Measurements from ENCODE around the gene SYT9. TPM values are rescaled to one million over a fixed set of nuclear protein-coding genes. Genes with fewer than 3 reads are reported as not detected.

SYT9 gene
- total and polyA plus RNA-seq, 2 of the 8 experiments (the other 6 are each of a cell fraction or from before 2014, with no cell fraction given), result 1.5 to 2.9 TPM

DNA sequence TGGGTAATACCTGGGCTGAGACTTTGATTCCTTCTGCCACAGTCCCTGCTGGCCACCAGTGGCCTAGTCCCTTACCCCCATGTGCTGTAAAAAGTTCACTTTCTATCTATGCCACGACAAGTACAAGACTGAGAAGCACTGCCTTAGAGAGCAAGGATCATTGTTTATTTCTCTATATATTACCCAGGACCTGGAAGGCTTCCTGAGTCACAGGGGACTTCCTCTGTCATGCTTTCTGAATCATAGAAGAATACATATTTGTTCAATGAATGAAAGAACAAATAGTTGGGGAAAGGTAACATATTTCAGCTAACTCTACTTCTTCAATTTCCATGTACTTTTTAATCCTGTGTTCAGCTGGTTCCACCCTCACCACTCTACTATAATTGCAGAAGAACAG is 5.5 kb upstream of the SYT9 start:
- no peak for FAIRE-seq
- ChIA-PET POLR2A (ENCODE audit: partially characterized antibody) (no interaction called here), CTCF (ENCODE audit: partially characterized antibody) (no interaction called here)
- TF ChIP-seq SAP30 (IDR thresholded peaks at IDR 0.05; ENCODE audit: insufficient read depth, insufficient replicate concordance, low read length) (no peak), NRF1 (IDR thresholded peaks at IDR 0.05; ENCODE audit: low read depth, low read length) (no peak), PHF8 (conservative IDR thresholded peaks at IDR 0.05; ENCODE audit: low read depth, low read length) (no peak), SP4 (IDR thresholded peaks at IDR 0.05; ENCODE audit: low read length) (no peak), GTF2F1 (IDR thresholded peaks at IDR 0.05; ENCODE audit: borderline replicate concordance, low read depth, low read length) (no peak), BACH1 (IDR thresholded peaks at IDR 0.05; ENCODE audit: low read length) (no peak), GABPA (IDR thresholded peaks at IDR 0.05; ENCODE audit: borderline replicate concordance, insufficient read depth, low read length) (no peak), MAFK (IDR thresholded peaks at IDR 0.05; ENCODE audit: low read depth, low read length) (no peak), EGR1 (IDR thresholded peaks at IDR 0.05; ENCODE audit: borderline replicate concordance, low read depth, low read length) (no peak), CBX5 (IDR thresholded peaks at IDR 0.05; ENCODE audit: low read depth, low read length) (no peak), CEBPB (IDR thresholded peaks at IDR 0.05; ENCODE audit: low read depth, low read length) (no peak), TBP (IDR thresholded peaks at IDR 0.05; ENCODE audit: low read depth, low read length) (no peak), KDM4A (IDR thresholded peaks at IDR 0.05; ENCODE audit: low read depth, low read length, severe bottlenecking) (no peak), YY1 (IDR thresholded peaks at IDR 0.05; ENCODE audit: low read depth, low read length) (no peak), BRCA1 (IDR thresholded peaks at IDR 0.05; ENCODE audit: low read depth, low read length) (no peak), ZNF274 (IDR thresholded peaks at IDR 0.05; ENCODE audit: borderline replicate concordance, extremely low read depth, low read length) (no peak)

More for the DNA sequence above, 5.5 kb upstream of the SYT9 start:
- H3K4me2 ChIP-seq (ENCODE audit: insufficient read depth in 1 of 2, low read depth in 2 of 2, low read length in 2 of 2), result no peak overlapping the region
- no peak overlapping the region for H4K8ac ChIP-seq (ENCODE audit: extremely low read depth, insufficient read depth, low read length)
- no peak overlapping the region for H3K56ac ChIP-seq (replicated peaks; ENCODE audit: insufficient read length, low read depth, low read length)
- 69% methylated on average over 1 of the region's 1 CpG; no CpG with 5 or more reads in 1 of the 2 experiments for WGBS, 2 experiments (ENCODE audit: extremely low coverage in 1 of 2, insufficient coverage in 1 of 2, insufficient read length in 1 of 2, insufficient replicate concordance in 2 of 2, low coverage in 1 of 2, low lambda C conversion rate in 2 of 2, missing lambda C conversion rate in 1 of 2)
- H2AFZ ChIP-seq (ENCODE audit: low read length), result no peak overlapping the region
- no peak overlapping the region for H2BK15ac ChIP-seq (ENCODE audit: low read length)
- H2AK5ac ChIP-seq (ENCODE audit: low read depth, low read length), result no peak overlapping the region
- DNase-seq (ENCODE audit: low read depth in 1 of 2, low spot score in 2 of 2), result no peak
- H3K18ac ChIP-seq (ENCODE audit: extremely low read depth, low read length), result no peak overlapping the region
- H3K4ac ChIP-seq (replicated peaks; ENCODE audit: insufficient read length, low read depth, low read length), result no peak overlapping the region
- H3K23me2 ChIP-seq (ENCODE audit: low read depth, low read length), result peaks cover under 1% of the 10 kb centered on the region; the same call in 1 of the 2 replicates
- H3K27ac ChIP-seq (ENCODE audit: low read depth, low read length), result no peak overlapping the region
- no peaks in the 10 kb centered on the region for H3K79me2 ChIP-seq (ENCODE audit: control insufficient read depth in 1 of 2, insufficient read depth in 2 of 2, low read length in 2 of 2)
- H3K27me3 ChIP-seq (replicated peaks in 1 of 4; ENCODE audit: control insufficient read depth in 3 of 4, extremely low read depth in 1 of 4, insufficient read depth in 3 of 4, low read length in 3 of 4), result peaks cover 3 to 20% (median 12%) of the 10 kb centered on the region in 4 experiments
- no peak overlapping the region for H3K14ac ChIP-seq (ENCODE audit: insufficient read length)
- H4K5ac ChIP-seq (ENCODE audit: insufficient read length, low read depth, low read length), result no peak overlapping the region
- no peak overlapping the region for H2BK120ac ChIP-seq (replicated peaks; ENCODE audit: low read depth, low read length)
- no peak overlapping the region for H2BK5ac ChIP-seq (ENCODE audit: low read depth, low read length)
- H4K91ac ChIP-seq (replicated peaks; ENCODE audit: insufficient read length, low read length), result no peak overlapping the region
- H2BK20ac ChIP-seq (ENCODE audit: low read length), result no peak overlapping the region
- no peak overlapping the region for H2BK12ac ChIP-seq (ENCODE audit: low read depth, low read length)
- H3K79me1 ChIP-seq (ENCODE audit: low read depth, low read length), result no peaks in the 10 kb centered on the region
- no peak overlapping the region for H3K9ac ChIP-seq (replicated peaks in 1 of 4; ENCODE audit: extremely low read depth in 1 of 4, low read depth in 3 of 4, low read length in 3 of 4)
- H3K9me3 ChIP-seq (ENCODE audit: insufficient read depth in 2 of 2, low read depth in 1 of 2, low read length in 1 of 2), result no peaks in the 10 kb centered on the region
- H3K36me3 ChIP-seq (ENCODE audit: control insufficient read depth in 2 of 4, insufficient read depth in 4 of 4, low read length in 3 of 4), result no peaks in the 10 kb centered on the region
- no peak overlapping the region for H3K4me3 ChIP-seq (ENCODE audit: extremely low read depth in 1 of 4, insufficient read depth in 2 of 4, low read depth in 3 of 4, low read length in 4 of 4)
- peaks cover 0 to under 1% (median under 1%) of the 10 kb centered on the region in 4 experiments; a peak in 2 of 7 replicates for H3K4me1 ChIP-seq (replicated peaks in 1 of 4; ENCODE audit: control insufficient read depth in 3 of 4, insufficient read depth in 4 of 4, low read length in 3 of 4)
- H4K20me1 ChIP-seq (replicated peaks in 1 of 2; ENCODE audit: control insufficient read depth in 1 of 2, insufficient read depth in 2 of 2, low read length in 2 of 2), result no peaks in the 10 kb centered on the region
- H3K23ac ChIP-seq (ENCODE audit: insufficient read length), result no peak overlapping the region

Measured in H1 (cell line).